H1 (cell line): ENCODE measurements around the gene LRRFIP1. TPM values are rescaled to one million over a fixed set of nuclear protein-coding genes. Genes with fewer than 3 reads are reported as not detected.

Experiments
- CEBPB ChIP-seq: IDR thresholded peaks from 2 replicates; pipeline ENCODE4 v1.6.1; 2012; ENCODE audit warnings: low read depth, low read length
- EZH2 ChIP-seq: fragments of 200-600 bp; sonication (generic); IDR thresholded peaks from 2 replicates; pipeline ENCODE4 v1.7.1; 2012; ENCODE audit warnings: low read depth, mild to moderate bottlenecking, moderate library complexity, low read length, inconsistent platforms; ENCODE audit not compliant: severe bottlenecking
- JUN ChIP-seq: IDR thresholded peaks from 2 replicates; pipeline ENCODE4 v1.6.1; 2011; ENCODE audit warnings: low read depth, mild to moderate bottlenecking, improper control_type of control experiment, low read length
- KDM5A ChIP-seq: fragments of 200-600 bp; IDR thresholded peaks from 2 replicates; pipeline ENCODE4 v1.7.1; 2012; ENCODE audit warnings: mild to moderate bottlenecking, low read length, inconsistent platforms, mixed read lengths
- MAFK ChIP-seq: IDR thresholded peaks from 2 replicates; pipeline ENCODE4 v1.6.1; 2012; ENCODE audit warnings: low read depth, mild to moderate bottlenecking, improper control_type of control experiment, low read length
- PHF8 ChIP-seq: fragments of 200-600 bp; sonication (generic); conservative IDR thresholded peaks from 2 replicates; pipeline ENCODE4 v1.7.1; 2012; ENCODE audit warnings: low read depth, mild to moderate bottlenecking, inconsistent platforms, low read length, moderate library complexity
- SP1 ChIP-seq: IDR thresholded peaks from 2 replicates; pipeline ENCODE4 v1.6.1; 2011; ENCODE audit warnings: low read depth, low read length
- polyA plus RNA-seq, 7 experiments: library from polyadenylated mRNA; depleted of rRNA in 3 of 7; stranded (reverse) in 5 of 7; unstranded in 2 of 7; fragments of >200 nt in 5 of 7; fragments of 200-250 nt in 2 of 7; gene quantifications; 1 replicate in 5 of 7; 2 replicates in 1 of 7; 4 replicates in 1 of 7; pipeline versions ENCODE4 v1.2.1 to v1.2.3, GENCODE V29; 2011 to 2013; ENCODE audit warnings: missing spikeins in 2 of 7, mixed read lengths in 2 of 7
- total RNA-seq: library from RNA; stranded (reverse); fragmentation: NEBNext Ultra II Directional; extraction: Animal tissue kit (Norgen Biotek cat#: 25700); gene quantifications from 2 replicates; pipeline ENCODE4 v1.2.1, GENCODE V29; 2021
- TF ChIP-seq, protein P1 (sequence below): fragments of 300-600 bp; sonication (generic); IDR thresholded peaks from 2 replicates; pipeline ENCODE4 v1.7.1; 2012; ENCODE audit warnings: low read length, moderate library complexity, mild to moderate bottlenecking, inconsistent platforms; ENCODE audit not compliant: insufficient replicate concordance
- TF ChIP-seq, protein P2 (sequence below): IDR thresholded peaks from 2 replicates; pipeline ENCODE4 v1.6.1; 2012; ENCODE audit warnings: inconsistent platforms

LRRFIP1 gene
- total and polyA plus RNA-seq, 2 of the 8 experiments (the other 6 are each of a cell fraction or from before 2014, with no cell fraction given): 12.1 to 75.8 TPM

DNA sequence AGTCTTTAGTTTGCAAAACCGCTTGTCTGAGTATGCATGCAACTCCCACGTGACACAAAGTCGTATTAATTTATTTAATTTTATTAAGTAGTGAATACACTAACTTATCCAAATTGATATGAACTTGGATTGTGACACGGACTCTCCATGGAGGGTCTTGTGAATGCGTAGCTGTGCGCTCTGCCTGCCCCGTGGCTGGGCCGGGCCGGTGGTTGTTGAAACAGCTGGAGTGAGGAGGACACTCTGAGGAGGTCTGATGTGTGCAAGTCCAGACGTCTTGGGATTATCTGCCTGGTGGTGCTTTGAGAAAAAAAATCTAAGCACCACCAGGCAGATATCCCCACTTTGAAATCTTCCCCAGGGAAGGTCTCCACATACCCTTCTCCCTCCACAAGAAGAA, 130.2 kb downstream of the LRRFIP1 start (continued):
- TF ChIP-seq, protein P1, sequence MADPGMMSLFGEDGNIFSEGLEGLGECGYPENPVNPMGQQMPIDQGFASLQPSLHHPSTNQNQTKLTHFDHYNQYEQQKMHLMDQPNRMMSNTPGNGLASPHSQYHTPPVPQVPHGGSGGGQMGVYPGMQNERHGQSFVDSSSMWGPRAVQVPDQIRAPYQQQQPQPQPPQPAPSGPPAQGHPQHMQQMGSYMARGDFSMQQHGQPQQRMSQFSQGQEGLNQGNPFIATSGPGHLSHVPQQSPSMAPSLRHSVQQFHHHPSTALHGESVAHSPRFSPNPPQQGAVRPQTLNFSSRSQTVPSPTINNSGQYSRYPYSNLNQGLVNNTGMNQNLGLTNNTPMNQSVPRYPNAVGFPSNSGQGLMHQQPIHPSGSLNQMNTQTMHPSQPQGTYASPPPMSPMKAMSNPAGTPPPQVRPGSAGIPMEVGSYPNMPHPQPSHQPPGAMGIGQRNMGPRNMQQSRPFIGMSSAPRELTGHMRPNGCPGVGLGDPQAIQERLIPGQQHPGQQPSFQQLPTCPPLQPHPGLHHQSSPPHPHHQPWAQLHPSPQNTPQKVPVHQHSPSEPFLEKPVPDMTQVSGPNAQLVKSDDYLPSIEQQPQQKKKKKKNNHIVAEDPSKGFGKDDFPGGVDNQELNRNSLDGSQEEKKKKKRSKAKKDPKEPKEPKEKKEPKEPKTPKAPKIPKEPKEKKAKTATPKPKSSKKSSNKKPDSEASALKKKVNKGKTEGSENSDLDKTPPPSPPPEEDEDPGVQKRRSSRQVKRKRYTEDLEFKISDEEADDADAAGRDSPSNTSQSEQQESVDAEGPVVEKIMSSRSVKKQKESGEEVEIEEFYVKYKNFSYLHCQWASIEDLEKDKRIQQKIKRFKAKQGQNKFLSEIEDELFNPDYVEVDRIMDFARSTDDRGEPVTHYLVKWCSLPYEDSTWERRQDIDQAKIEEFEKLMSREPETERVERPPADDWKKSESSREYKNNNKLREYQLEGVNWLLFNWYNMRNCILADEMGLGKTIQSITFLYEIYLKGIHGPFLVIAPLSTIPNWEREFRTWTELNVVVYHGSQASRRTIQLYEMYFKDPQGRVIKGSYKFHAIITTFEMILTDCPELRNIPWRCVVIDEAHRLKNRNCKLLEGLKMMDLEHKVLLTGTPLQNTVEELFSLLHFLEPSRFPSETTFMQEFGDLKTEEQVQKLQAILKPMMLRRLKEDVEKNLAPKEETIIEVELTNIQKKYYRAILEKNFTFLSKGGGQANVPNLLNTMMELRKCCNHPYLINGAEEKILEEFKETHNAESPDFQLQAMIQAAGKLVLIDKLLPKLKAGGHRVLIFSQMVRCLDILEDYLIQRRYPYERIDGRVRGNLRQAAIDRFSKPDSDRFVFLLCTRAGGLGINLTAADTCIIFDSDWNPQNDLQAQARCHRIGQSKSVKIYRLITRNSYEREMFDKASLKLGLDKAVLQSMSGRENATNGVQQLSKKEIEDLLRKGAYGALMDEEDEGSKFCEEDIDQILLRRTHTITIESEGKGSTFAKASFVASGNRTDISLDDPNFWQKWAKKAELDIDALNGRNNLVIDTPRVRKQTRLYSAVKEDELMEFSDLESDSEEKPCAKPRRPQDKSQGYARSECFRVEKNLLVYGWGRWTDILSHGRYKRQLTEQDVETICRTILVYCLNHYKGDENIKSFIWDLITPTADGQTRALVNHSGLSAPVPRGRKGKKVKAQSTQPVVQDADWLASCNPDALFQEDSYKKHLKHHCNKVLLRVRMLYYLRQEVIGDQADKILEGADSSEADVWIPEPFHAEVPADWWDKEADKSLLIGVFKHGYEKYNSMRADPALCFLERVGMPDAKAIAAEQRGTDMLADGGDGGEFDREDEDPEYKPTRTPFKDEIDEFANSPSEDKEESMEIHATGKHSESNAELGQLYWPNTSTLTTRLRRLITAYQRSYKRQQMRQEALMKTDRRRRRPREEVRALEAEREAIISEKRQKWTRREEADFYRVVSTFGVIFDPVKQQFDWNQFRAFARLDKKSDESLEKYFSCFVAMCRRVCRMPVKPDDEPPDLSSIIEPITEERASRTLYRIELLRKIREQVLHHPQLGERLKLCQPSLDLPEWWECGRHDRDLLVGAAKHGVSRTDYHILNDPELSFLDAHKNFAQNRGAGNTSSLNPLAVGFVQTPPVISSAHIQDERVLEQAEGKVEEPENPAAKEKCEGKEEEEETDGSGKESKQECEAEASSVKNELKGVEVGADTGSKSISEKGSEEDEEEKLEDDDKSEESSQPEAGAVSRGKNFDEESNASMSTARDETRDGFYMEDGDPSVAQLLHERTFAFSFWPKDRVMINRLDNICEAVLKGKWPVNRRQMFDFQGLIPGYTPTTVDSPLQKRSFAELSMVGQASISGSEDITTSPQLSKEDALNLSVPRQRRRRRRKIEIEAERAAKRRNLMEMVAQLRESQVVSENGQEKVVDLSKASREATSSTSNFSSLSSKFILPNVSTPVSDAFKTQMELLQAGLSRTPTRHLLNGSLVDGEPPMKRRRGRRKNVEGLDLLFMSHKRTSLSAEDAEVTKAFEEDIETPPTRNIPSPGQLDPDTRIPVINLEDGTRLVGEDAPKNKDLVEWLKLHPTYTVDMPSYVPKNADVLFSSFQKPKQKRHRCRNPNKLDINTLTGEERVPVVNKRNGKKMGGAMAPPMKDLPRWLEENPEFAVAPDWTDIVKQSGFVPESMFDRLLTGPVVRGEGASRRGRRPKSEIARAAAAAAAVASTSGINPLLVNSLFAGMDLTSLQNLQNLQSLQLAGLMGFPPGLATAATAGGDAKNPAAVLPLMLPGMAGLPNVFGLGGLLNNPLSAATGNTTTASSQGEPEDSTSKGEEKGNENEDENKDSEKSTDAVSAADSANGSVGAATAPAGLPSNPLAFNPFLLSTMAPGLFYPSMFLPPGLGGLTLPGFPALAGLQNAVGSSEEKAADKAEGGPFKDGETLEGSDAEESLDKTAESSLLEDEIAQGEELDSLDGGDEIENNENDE: no peak
- TF ChIP-seq MAFK: no peak
- no peak for TF ChIP-seq JUN
- TF ChIP-seq SP1: no peak
- no peak for TF ChIP-seq KDM5A
- TF ChIP-seq EZH2: no peak
- TF ChIP-seq PHF8: no peak
- no peak for TF ChIP-seq CEBPB
- TF ChIP-seq, protein P2, sequence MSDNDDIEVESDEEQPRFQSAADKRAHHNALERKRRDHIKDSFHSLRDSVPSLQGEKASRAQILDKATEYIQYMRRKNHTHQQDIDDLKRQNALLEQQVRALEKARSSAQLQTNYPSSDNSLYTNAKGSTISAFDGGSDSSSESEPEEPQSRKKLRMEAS: no peak
